ENCODE results near the gene MMRN1. TPM values are rescaled to one million over a fixed set of nuclear protein-coding genes. Genes with fewer than 3 reads are reported as not detected.

Gene MMRN1
- total and polyA plus RNA-seq, 2 of the 8 experiments (the other 6 are each of a cell fraction or from before 2014, with no cell fraction given), result not detected

- DNase-seq (ENCODE audit: low read depth in 1 of 2, low spot score in 2 of 2), result no peak
- Histone ChIP-seq H3K4me1 (replicated peaks in 1 of 4; ENCODE audit: control insufficient read depth in 3 of 4, insufficient read depth in 4 of 4, low read length in 3 of 4) (peaks cover 0 to 7% (median 2%) of the 10 kb centered on the region in 4 experiments; a peak in 3 of 7 replicates), H3K27me3 (replicated peaks in 1 of 4; ENCODE audit: control insufficient read depth in 3 of 4, extremely low read depth in 1 of 4, insufficient read depth in 3 of 4, low read length in 3 of 4) (no peaks in the 10 kb centered on the region), H2BK5ac (ENCODE audit: low read depth, low read length) (no peak overlapping the region), H3K27ac (ENCODE audit: low read depth, low read length) (no peak overlapping the region), H3K9ac (replicated peaks in 1 of 4; ENCODE audit: extremely low read depth in 1 of 4, low read depth in 3 of 4, low read length in 3 of 4) (no peak overlapping the region), H2AK5ac (ENCODE audit: low read depth, low read length) (no peak overlapping the region), H3K4me3 (ENCODE audit: extremely low read depth in 1 of 4, insufficient read depth in 2 of 4, low read depth in 3 of 4, low read length in 4 of 4) (no peak overlapping the region), H2BK15ac (ENCODE audit: low read length) (no peak overlapping the region), H4K5ac (ENCODE audit: insufficient read length, low read depth, low read length) (no peak overlapping the region), H3K18ac (ENCODE audit: extremely low read depth, low read length) (no peak overlapping the region), H3K56ac (replicated peaks; ENCODE audit: insufficient read length, low read depth, low read length) (no peak overlapping the region), H3K79me1 (ENCODE audit: low read depth, low read length) (no peaks in the 10 kb centered on the region), H3K23me2 (ENCODE audit: low read depth, low read length) (no peaks in the 10 kb centered on the region), H2AFZ (ENCODE audit: low read length) (no peak overlapping the region), H3K23ac (ENCODE audit: insufficient read length) (no peak overlapping the region), H4K8ac (ENCODE audit: extremely low read depth, insufficient read depth, low read length) (no peak overlapping the region), H3K14ac (ENCODE audit: insufficient read length) (no peak overlapping the region), H3K36me3 (ENCODE audit: control insufficient read depth in 2 of 4, insufficient read depth in 4 of 4, low read length in 3 of 4) (no peaks in the 10 kb centered on the region), H3K79me2 (ENCODE audit: control insufficient read depth in 1 of 2, insufficient read depth in 2 of 2, low read length in 2 of 2) (no peaks in the 10 kb centered on the region), H3K9me3 (ENCODE audit: insufficient read depth in 2 of 2, low read depth in 1 of 2, low read length in 1 of 2) (no peaks in the 10 kb centered on the region), H4K20me1 (replicated peaks in 1 of 2; ENCODE audit: control insufficient read depth in 1 of 2, insufficient read depth in 2 of 2, low read length in 2 of 2) (no peaks in the 10 kb centered on the region), H3K4ac (replicated peaks; ENCODE audit: insufficient read length, low read depth, low read length) (no peak overlapping the region), H2BK12ac (ENCODE audit: low read depth, low read length) (no peak overlapping the region), H2BK120ac (replicated peaks; ENCODE audit: low read depth, low read length) (no peak overlapping the region), H2BK20ac (ENCODE audit: low read length) (no peak overlapping the region), H3K4me2 (ENCODE audit: insufficient read depth in 1 of 2, low read depth in 2 of 2, low read length in 2 of 2) (no peak overlapping the region), H4K91ac (replicated peaks; ENCODE audit: insufficient read length, low read length) (no peak overlapping the region)
- POLR2A ChIA-PET (ENCODE audit: partially characterized antibody), result no interaction called here
- TF ChIP-seq GTF2F1 (IDR thresholded peaks at IDR 0.05; ENCODE audit: borderline replicate concordance, low read depth, low read length) (no peak), FOSL1 (IDR thresholded peaks at IDR 0.05; ENCODE audit: insufficient read depth, low read depth, low read length) (no peak), POLR2AphosphoS5 (IDR thresholded peaks at IDR 0.05; ENCODE audit: low read depth, low read length) (no peak), NRF1 (IDR thresholded peaks at IDR 0.05; ENCODE audit: low read depth, low read length) (no peak), SAP30 (IDR thresholded peaks at IDR 0.05; ENCODE audit: insufficient read depth, insufficient replicate concordance, low read length) (no peak), SIN3A (conservative IDR thresholded peaks at IDR 0.05 in 1 of 2, IDR thresholded peaks at IDR 0.05 in 1 of 2; ENCODE audit: low read depth in 1 of 2, low read length in 2 of 2) (no peak), KDM5A (IDR thresholded peaks at IDR 0.05; ENCODE audit: low read length) (no peak), CEBPB (IDR thresholded peaks at IDR 0.05; ENCODE audit: low read depth, low read length) (no peak), SRF (IDR thresholded peaks at IDR 0.05; ENCODE audit: low read depth, low read length) (no peak), SIX5 (IDR thresholded peaks at IDR 0.05; ENCODE audit: low read depth, low read length) (no peak), CBX8 (IDR thresholded peaks at IDR 0.05; ENCODE audit: borderline replicate concordance, low read depth, low read length) (no peak), EZH2 (IDR thresholded peaks at IDR 0.05; ENCODE audit: low read depth, low read length, severe bottlenecking) (no peak)
- WGBS, 2 experiments (ENCODE audit: extremely low coverage in 1 of 2, insufficient coverage in 1 of 2, insufficient read length in 1 of 2, insufficient replicate concordance in 2 of 2, low coverage in 1 of 2, low lambda C conversion rate in 2 of 2, missing lambda C conversion rate in 1 of 2), result 76% methylated on average over 3 of the region's 3 CpGs; no CpG with 5 or more reads in 1 of the 2 experiments
- CTCF ChIA-PET (ENCODE audit: partially characterized antibody), result no interaction called here
- no peak for FAIRE-seq
These were observed 57.8 kb downstream of the MMRN1 start for GRCh38 chr4:89952458-89952857.
